ENCODE results near the gene PRRX2. TPM values are rescaled to one million over a fixed set of nuclear protein-coding genes. Genes with fewer than 3 reads are reported as not detected.
A peak's percentile ranks its signal among the peaks of the same experiment; 100 is the strongest.

PRRX2 gene
- total and polyA plus RNA-seq, 2 of the 13 experiments (the other 11 are each of a cell fraction or from before 2014, with no cell fraction given), result 0.05 TPM; not detected in 1

GRCh38 chr9:129671519-129671918, 6.1 kb downstream of the PRRX2 start:
- ATAC-seq, result no peak
- intact Hi-C loops (cut with micrococcal nuclease; ENCODE audit: unreplicated experiment), result no loop called here
- in situ Hi-C loops (cut with HindIII; ENCODE audit: extremely low pct_ligation_motif_present, low pct_unique_long_range_greater_than_20kb), result no loop called here

GRCh38 chr9:129672702-129673101, 7.3 kb downstream of the PRRX2 start:
- ATAC-seq (no peak), FAIRE-seq (no peak), DNase-seq (ENCODE audit: low spot score) (no peak)
- no peak overlapping the region for H3K9ac ChIP-seq (ENCODE audit: insufficient read depth, low read depth, low read length)
- ChIA-PET POLR2A (no interaction called here), CTCF (ENCODE audit: low intra/inter-chr PET ratio, low total read pairs) (no interaction called here)
- H3K36me3 ChIP-seq (replicated peaks in 1 of 2; ENCODE audit: control insufficient read depth in 1 of 2, insufficient read depth in 2 of 2, low read length in 2 of 2), result no peaks in the 10 kb centered on the region
- no peaks in the 10 kb centered on the region for H4K20me1 ChIP-seq (ENCODE audit: insufficient read depth, low read length)
- BruUV-seq (replicated peaks), result no TSS peak
- in situ Hi-C loops (cut with HindIII; ENCODE audit: extremely low pct_ligation_motif_present, low pct_unique_long_range_greater_than_20kb), result no loop called here
- H3K4me3 ChIP-seq (replicated peaks in 1 of 3; ENCODE audit: insufficient read depth in 1 of 3, low read depth in 2 of 3, low read length in 3 of 3), result no peak overlapping the region
- WGBS (ENCODE audit: low lambda C conversion rate), result 10% methylated on average over 8 of the region's 8 CpGs
- peaks cover 16 to 83% of the 10 kb centered on the region in 2 experiments for H3K27me3 ChIP-seq (ENCODE audit: control insufficient read depth in 1 of 2, insufficient read depth in 2 of 2, low read length in 2 of 2)
- no peaks in the 10 kb centered on the region for H3K9me3 ChIP-seq (ENCODE audit: low read length)
- no peak overlapping the region for H3K4me2 ChIP-seq (ENCODE audit: low read depth, low read length)
- H3K27ac ChIP-seq (ENCODE audit: extremely low read length, insufficient read depth, low read length), result no peak overlapping the region
- no peaks in the 10 kb centered on the region for H3K79me2 ChIP-seq (ENCODE audit: insufficient read depth, low read length)
- H3K4me1 ChIP-seq (ENCODE audit: insufficient read depth, low read length), result no peaks in the 10 kb centered on the region
- intact Hi-C loops (cut with micrococcal nuclease; ENCODE audit: unreplicated experiment), result no loop called here
- no peak overlapping the region for H2AFZ ChIP-seq (ENCODE audit: low read length)
- TF ChIP-seq TBL1XR1 (IDR thresholded peaks at IDR 0.05; ENCODE audit: borderline replicate concordance, low read length, partially characterized antibody) (no peak), ZNF556 (CRISPR knock-in tag; IDR thresholded peaks at IDR 0.05; ENCODE audit: borderline replicate concordance) (no peak), POLR2A (IDR thresholded peaks at IDR 0.05; ENCODE audit: insufficient read depth in 1 of 2, low read depth in 2 of 2, low read length in 2 of 2) (no peak), THAP7 (CRISPR knock-in tag; IDR thresholded peaks at IDR 0.05) (no peak), GABPB1 (CRISPR knock-in tag; IDR thresholded peaks at IDR 0.05) (no peak), ZNF567 (CRISPR knock-in tag; IDR thresholded peaks at IDR 0.05; ENCODE audit: borderline replicate concordance) (no peak), TBX3 (IDR thresholded peaks at IDR 0.05; ENCODE audit: borderline replicate concordance) (no peak)
- TF ChIP-seq, protein P1, sequence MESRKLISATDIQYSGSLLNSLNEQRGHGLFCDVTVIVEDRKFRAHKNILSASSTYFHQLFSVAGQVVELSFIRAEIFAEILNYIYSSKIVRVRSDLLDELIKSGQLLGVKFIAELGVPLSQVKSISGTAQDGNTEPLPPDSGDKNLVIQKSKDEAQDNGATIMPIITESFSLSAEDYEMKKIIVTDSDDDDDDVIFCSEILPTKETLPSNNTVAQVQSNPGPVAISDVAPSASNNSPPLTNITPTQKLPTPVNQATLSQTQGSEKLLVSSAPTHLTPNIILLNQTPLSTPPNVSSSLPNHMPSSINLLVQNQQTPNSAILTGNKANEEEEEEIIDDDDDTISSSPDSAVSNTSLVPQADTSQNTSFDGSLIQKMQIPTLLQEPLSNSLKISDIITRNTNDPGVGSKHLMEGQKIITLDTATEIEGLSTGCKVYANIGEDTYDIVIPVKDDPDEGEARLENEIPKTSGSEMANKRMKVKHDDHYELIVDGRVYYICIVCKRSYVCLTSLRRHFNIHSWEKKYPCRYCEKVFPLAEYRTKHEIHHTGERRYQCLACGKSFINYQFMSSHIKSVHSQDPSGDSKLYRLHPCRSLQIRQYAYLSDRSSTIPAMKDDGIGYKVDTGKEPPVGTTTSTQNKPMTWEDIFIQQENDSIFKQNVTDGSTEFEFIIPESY (CRISPR knock-in tag; IDR thresholded peaks at IDR 0.05), result no peak

More at GRCh38 chr9:129671519-129671918, 6.1 kb downstream of the PRRX2 start:
- Histone ChIP-seq H3K79me2 (ENCODE audit: insufficient read depth, low read length) (no peaks in the 10 kb centered on the region), H3K27me3 (ENCODE audit: control insufficient read depth in 1 of 2, insufficient read depth in 2 of 2, low read length in 2 of 2) (peaks cover 21 to 80% of the 10 kb centered on the region in 2 experiments), H3K4me2 (ENCODE audit: low read depth, low read length) (no peak overlapping the region), H3K9me3 (ENCODE audit: low read length) (no peaks in the 10 kb centered on the region), H3K9ac (ENCODE audit: insufficient read depth, low read depth, low read length) (no peak overlapping the region), H3K4me1 (ENCODE audit: insufficient read depth, low read length) (no peaks in the 10 kb centered on the region), H3K4me3 (replicated peaks in 1 of 3; ENCODE audit: insufficient read depth in 1 of 3, low read depth in 2 of 3, low read length in 3 of 3) (no peak overlapping the region), H3K36me3 (replicated peaks in 1 of 2; ENCODE audit: control insufficient read depth in 1 of 2, insufficient read depth in 2 of 2, low read length in 2 of 2) (no peaks in the 10 kb centered on the region), H2AFZ (ENCODE audit: low read length) (no peak overlapping the region), H4K20me1 (ENCODE audit: insufficient read depth, low read length) (no peaks in the 10 kb centered on the region), H3K27ac (ENCODE audit: extremely low read length, insufficient read depth, low read length) (no peak overlapping the region)
- TF ChIP-seq HES4 (CRISPR knock-in tag; IDR thresholded peaks at IDR 0.05; ENCODE audit: borderline replicate concordance) (no peak), E2F5 (CRISPR knock-in tag; conservative IDR thresholded peaks at IDR 0.05) (no peak), ZFP37 (CRISPR knock-in tag; IDR thresholded peaks at IDR 0.05; ENCODE audit: borderline replicate concordance) (no peak), ZNF768 (CRISPR knock-in tag; IDR thresholded peaks at IDR 0.05) (0 out of 2 replicates have a peak, but pooled peaks have one; percentile 37)
- BruUV-seq (replicated peaks), result no TSS peak
- FAIRE-seq (no peak), DNase-seq (ENCODE audit: low spot score) (no peak)
- WGBS (ENCODE audit: low lambda C conversion rate), result 14% methylated on average over 5 of the region's 7 CpGs
- CTCF ChIA-PET (ENCODE audit: low intra/inter-chr PET ratio, low total read pairs), result no interaction called here
- POLR2A ChIA-PET, result no interaction called here

All from HepG2 (cell line).